Subcutaneous abdominal adipose tissue (tissue), 5 donors: Measurements from ENCODE around the gene HS6ST3.

Experiments used
- H3K27ac ChIP-seq: one replicate; pipeline ENCODE4 v1.7.0; 2013; ENCODE audit warnings: low read depth, mild to moderate bottlenecking, inconsistent platforms, low read length, moderate library complexity
- H3K27me3 ChIP-seq, 5 donors: one replicate each; pipeline ENCODE4 v1.7.0; 2013; ENCODE audit warnings: low read length in 5 of 5, inconsistent platforms in 1 of 5; ENCODE audit not compliant: control insufficient read depth in 5 of 5, insufficient read depth in 4 of 5
- H3K36me3 ChIP-seq, 5 donors: one replicate each; pipeline ENCODE4 v1.7.0; 2013; ENCODE audit warnings: low read length in 5 of 5; ENCODE audit not compliant: control insufficient read depth in 5 of 5, insufficient read depth in 5 of 5
- H3K4me1 ChIP-seq, 5 donors: one replicate each; pipeline ENCODE4 v1.7.0; 2013; ENCODE audit warnings: low read length in 5 of 5, mild to moderate bottlenecking in 3 of 5, moderate library complexity in 1 of 5; ENCODE audit not compliant: control insufficient read depth in 5 of 5, insufficient read depth in 5 of 5
- H3K4me3 ChIP-seq, 5 donors: one replicate each; pipeline ENCODE4 v1.7.0; 2013; ENCODE audit warnings: low read length in 5 of 5, low read depth in 1 of 5
- H3K9ac ChIP-seq, 5 donors: one replicate each; pipeline ENCODE4 v1.7.0; 2013; ENCODE audit warnings: low read length in 5 of 5, mild to moderate bottlenecking in 4 of 5, moderate library complexity in 3 of 5
- H3K9me3 ChIP-seq, 5 donors: one replicate each; pipeline ENCODE4 v1.7.0; 2013; ENCODE audit warnings: low read length in 5 of 5; ENCODE audit not compliant: control insufficient read depth in 5 of 5
- donor health status: healthy.
- donor health status: healthy.
- donor health status: healthy.
- donor health status: healthy.
- donor health status: healthy.

The HS6ST3 gene

GRCh38 chr13:96858133-96858826, 768.4 kb downstream of the HS6ST3 start:
- H3K36me3 ChIP-seq = no peaks in the 10 kb centered on the region
- H3K27me3 ChIP-seq = no peaks in the 10 kb centered on the region
- no peak overlapping the region for H3K27ac ChIP-seq
- no peaks in the 10 kb centered on the region for H3K9me3 ChIP-seq
- H3K4me3 ChIP-seq = no peak overlapping the region
- no peaks in the 10 kb centered on the region for H3K4me1 ChIP-seq
- H3K9ac ChIP-seq = no peak overlapping the region

GRCh38 chr13:96860882-96861281, 771.0 kb downstream of the HS6ST3 start:
- Histone ChIP-seq H3K9me3 (peaks cover 0 to 3% (median 0%) of the 10 kb centered on the region in 5 donors), H3K9ac (no peak overlapping the region), H3K27ac (no peak overlapping the region), H3K36me3 (no peaks in the 10 kb centered on the region), H3K27me3 (no peaks in the 10 kb centered on the region), H3K4me3 (no peak overlapping the region), H3K4me1 (no peaks in the 10 kb centered on the region)

GRCh38 chr13:96862093-96862492, 772.2 kb downstream of the HS6ST3 start:
- no peaks in the 10 kb centered on the region for H3K36me3 ChIP-seq
- no peaks in the 10 kb centered on the region for H3K4me1 ChIP-seq
- peaks cover 0 to 3% (median 0%) of the 10 kb centered on the region in 5 donors for H3K9me3 ChIP-seq
- no peak overlapping the region for H3K9ac ChIP-seq
- H3K4me3 ChIP-seq = no peak overlapping the region
- H3K27me3 ChIP-seq = no peaks in the 10 kb centered on the region
- H3K27ac ChIP-seq = no peak overlapping the region

GRCh38 chr13:96862999-96863398, 773.1 kb downstream of the HS6ST3 start:
- H3K27me3 ChIP-seq = no peaks in the 10 kb centered on the region

GRCh38 chr13:96871469-96871868, 781.6 kb downstream of the HS6ST3 start:
- Histone ChIP-seq H3K27ac (no peak overlapping the region), H3K36me3 (no peaks in the 10 kb centered on the region), H3K4me1 (peaks cover 0 to 5% (median 0%) of the 10 kb centered on the region in 5 donors), H3K9ac (no peak overlapping the region), H3K9me3 (peaks cover 0 to 2% (median 0%) of the 10 kb centered on the region in 5 donors), H3K27me3 (peaks cover 0 to 3% (median 0%) of the 10 kb centered on the region in 5 donors), H3K4me3 (no peak overlapping the region)

More at GRCh38 chr13:96862999-96863398, 773.1 kb downstream of the HS6ST3 start:
- Histone ChIP-seq H3K9me3 (peaks cover 0 to 3% (median 0%) of the 10 kb centered on the region in 5 donors), H3K4me1 (no peaks in the 10 kb centered on the region), H3K9ac (no peak overlapping the region), H3K36me3 (no peaks in the 10 kb centered on the region), H3K27ac (no peak overlapping the region), H3K4me3 (no peak overlapping the region)

- Histone ChIP-seq H3K27ac (no peak overlapping the region), H3K9ac (no peak overlapping the region), H3K36me3 (no peaks in the 10 kb centered on the region), H3K4me3 (no peak overlapping the region), H3K27me3 (no peaks in the 10 kb centered on the region), H3K9me3 (peaks cover 0 to 3% (median 0%) of the 10 kb centered on the region in 5 donors), H3K4me1 (no peaks in the 10 kb centered on the region)
These were observed 790.5 kb downstream of the HS6ST3 start for GRCh38 chr13:96880419-96880818.
